ENCODE measurements around the gene USP25.

- TF ChIP-seq CTCF (IDR thresholded peaks at IDR 0.05) (no peak), POLR2A (IDR thresholded peaks at IDR 0.05) (peak in 1 of 4 donors; percentile 27), EP300 (IDR thresholded peaks at IDR 0.05) (peak in 2 of 4 donors; percentile 15 to 45)
Measured at GRCh38 chr21:15682186-15682895, 47.4 kb upstream of the USP25 start.
